Measurements from ENCODE around the gene TMEM79.
"Not testable (repeated sequence)": the region's sequence is repeated elsewhere in the genome, so short reads cannot be mapped to it uniquely, and the experiment has no call there.

Gene TMEM79

DNA sequence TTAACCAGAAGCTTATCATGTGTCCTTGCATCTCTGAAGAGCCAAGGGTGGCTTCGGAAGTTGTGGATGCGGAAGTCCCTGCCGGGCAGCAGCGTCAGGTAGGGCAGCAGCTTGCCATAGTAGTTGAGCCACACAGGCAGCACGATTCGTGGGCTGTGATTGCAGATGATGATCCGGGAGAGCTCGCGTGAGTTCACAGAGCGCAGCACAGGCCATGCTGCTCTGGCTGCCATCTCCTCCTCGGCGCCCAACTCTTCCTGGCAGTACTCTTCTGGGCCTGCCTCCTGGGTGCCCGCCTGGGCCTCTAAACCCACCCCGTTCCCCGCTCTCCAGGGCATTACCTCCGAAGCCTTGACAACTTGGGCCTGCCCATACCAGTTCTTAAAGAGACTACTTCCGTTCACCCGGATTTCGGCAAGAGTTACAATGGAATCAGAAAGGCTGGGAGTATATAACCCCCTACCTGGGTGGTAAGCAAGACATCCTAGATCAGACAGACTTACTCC lies 14.8 kb downstream of the TMEM79 start, which contains the start of gene VHLL:
Gene VHLL, minus strand, starts transcription at position 456 of the 506 bp plus-strand sequence. Its CDS starts 118 bp downstream, at position 338.
- no peak for FAIRE-seq

DNA sequence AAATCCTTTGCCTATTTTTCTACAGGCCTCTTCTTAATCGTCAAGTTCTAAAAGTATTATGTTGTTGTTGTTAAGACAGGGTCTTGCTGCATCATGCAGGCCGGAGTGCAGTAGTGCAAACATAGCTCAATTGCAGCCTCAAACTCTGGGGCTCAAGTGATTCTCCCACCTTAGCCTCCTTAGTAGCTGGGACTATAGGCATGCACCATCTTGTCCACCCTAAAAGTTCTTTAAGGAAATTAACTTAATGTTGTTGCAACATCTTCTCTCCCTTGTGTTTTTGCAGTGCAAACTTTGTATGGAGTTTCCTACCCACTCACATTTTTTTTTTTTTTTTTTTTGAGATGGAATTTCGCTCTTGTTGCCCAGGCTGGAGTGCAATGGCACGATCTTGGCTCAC lies 19.1 kb downstream of the TMEM79 start:
- no peak for DNase-seq (ENCODE audit: insufficient read length, low spot score)
- FAIRE-seq: no peak

More for the DNA sequence above, 14.8 kb downstream of the TMEM79 start, which contains the start of gene VHLL:
- DNase-seq (ENCODE audit: insufficient read length, low spot score): no peak

DNA sequence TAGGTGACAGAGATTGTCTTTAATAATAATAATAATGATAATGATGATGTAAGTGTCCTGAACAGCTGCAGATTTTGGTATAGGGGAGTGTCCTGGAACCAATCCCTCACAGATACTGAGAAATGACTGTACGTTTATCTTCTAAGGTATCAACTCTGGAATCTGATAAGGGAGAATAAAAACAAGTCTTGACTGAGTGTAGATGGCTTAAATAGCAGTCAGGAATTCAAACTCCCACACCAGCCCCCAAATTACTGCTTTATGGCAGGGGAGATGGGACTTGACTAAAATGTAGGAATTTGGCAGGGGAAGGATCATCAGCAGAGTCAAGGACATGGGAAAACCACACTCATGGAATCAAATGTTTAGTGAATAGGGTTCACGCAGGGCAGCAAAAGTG lies 21.1 kb downstream of the TMEM79 start:
- DNase-seq (ENCODE audit: insufficient read length, low spot score) (no peak), FAIRE-seq (no peak)

DNA sequence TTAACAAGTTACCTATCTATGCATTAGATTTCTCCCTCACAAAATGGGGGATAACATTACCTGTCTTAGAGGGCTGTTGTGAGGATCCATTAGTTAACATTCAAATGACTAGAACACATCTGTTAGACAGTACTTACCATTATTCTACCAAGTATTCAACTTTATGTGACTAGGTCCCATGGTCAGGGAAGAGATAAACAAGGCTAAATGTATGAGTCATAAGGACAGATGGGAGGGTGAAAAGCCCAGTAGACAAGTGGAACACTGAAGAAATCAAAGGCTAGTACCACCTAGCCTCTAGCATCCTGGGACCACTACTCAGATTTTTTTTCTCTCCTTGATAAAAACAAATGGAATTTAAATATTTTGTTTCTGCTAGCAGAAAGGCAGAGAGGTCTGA lies 24.0 kb downstream of the TMEM79 start:
- FAIRE-seq: no peak
- DNase-seq (ENCODE audit: insufficient read length, low spot score): no peak

DNA sequence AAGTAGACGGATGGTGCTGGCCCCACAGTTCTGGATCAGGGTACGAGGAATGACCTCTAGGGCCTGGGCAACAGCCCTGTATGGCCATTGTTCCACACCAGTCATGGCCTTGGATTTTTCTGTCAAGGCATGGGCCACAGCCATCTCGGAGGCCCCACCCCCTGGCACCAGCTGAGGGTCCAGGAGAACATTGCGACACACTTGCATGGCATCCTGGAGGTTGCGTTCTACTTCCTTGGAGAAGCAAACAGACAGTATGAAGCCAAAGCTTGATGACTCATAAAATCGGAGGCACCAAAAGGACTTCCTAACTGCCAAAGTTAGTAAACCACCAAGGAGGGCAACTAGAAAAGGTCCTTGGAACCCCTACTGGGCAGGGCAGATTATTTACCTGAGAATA lies 26.8 kb downstream of the TMEM79 start:
- FAIRE-seq: no peak
- DNase-seq (ENCODE audit: insufficient read length, low spot score): no peak

DNA sequence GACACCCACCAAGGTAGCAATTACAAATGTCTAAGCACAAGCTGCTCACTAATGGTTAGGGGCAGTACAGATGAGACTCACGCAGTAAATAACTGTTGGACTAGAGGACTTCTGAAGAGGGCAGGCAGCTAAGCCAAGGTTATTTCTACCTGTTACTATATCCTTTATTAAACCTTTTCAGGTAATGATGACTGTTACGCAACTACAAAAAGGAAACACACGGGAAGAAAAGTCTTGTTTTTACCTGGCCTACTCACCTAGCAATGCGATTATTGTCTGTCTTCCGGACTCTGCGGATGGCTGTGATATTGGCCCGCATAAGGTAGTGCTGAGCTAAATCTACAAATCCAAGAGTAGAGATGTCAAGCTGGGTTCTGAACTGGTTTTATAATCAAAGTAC lies 32.8 kb downstream of the TMEM79 start:
- FAIRE-seq: no peak
- no peak for DNase-seq (ENCODE audit: insufficient read length, low spot score)

DNA sequence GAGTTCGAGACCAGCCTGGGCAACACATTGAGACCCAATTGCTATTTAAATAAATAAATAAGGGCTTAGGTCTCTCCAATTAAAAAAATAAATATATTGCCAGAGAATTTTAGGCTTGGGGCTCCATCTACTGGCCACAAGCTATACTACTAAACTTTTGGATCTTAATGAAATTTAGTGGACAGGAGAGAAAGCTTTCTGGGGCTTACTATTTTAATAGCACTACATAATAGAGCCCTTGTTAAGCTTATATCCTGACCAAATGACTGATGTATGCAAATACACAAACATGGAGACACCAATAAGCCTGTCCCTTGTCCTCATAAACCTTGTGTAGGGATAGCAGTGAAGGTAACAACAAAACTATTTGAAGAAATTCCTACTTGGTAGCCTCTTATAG lies 35.5 kb downstream of the TMEM79 start:
- DNase-seq (ENCODE audit: insufficient read length, low spot score) (no peak), FAIRE-seq (no peak)

DNA sequence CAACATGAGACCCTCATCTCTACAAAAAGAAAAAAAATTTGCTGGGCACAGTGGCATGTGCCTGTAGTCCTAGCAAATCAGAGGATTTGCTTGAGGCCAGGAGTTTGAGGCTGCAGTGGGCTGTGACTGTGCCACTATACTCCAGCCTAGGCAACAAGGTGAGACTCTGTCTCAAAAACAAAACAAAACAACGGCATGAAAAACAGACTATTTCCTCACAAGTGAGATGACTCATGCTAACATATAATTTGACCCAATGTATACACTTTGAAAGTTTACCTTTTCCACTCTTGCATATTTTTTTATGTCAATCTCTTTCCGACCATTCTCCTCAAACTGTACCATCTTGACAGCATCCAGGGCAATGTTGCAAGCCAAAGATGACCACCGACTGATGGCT lies 36.4 kb downstream of the TMEM79 start:
- no peak for DNase-seq (ENCODE audit: insufficient read length, low spot score)
- FAIRE-seq: no peak

DNA sequence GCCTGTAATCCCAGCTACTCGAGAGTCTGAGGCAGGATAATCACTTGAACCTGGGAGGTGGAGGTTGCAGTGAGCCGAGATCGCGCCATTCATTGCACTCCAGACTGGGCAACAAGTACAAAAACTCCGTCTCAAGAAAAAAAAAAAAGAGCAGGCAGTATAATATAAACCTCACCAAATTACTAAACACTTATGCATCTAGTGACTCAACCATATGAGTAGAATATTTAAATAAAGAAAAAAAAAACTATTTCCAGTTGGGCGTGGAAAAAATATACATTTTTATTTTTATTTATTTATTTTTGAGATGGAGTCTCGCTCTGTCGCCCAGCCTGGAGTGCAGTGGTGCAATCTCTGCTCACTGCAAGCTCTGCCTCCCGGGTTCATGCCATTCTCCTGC lies 39.1 kb downstream of the TMEM79 start:
- not testable (repeated sequence) for DNase-seq (ENCODE audit: insufficient read length, low spot score); FAIRE-seq

DNA sequence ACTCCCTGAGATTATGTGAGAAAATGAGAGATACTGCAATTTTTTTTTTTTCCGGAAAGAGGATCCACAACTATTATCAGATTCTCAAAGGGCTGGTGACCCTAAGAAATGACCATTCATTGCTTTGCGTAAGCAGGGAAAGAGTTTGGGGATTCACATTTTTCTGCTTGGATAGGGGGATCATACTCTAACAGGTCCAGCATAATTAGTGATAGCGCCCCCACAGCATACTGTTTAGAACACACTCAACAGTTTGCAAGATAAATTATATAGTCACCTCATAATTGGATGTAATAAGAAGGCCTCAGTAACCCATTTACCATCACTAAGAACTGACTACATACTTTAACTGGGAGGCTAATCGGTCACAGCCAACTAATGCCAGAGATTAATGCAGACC lies 52.1 kb downstream of the TMEM79 start:
- FAIRE-seq (no peak), DNase-seq (ENCODE audit: insufficient read length, low spot score) (no peak)

DNA sequence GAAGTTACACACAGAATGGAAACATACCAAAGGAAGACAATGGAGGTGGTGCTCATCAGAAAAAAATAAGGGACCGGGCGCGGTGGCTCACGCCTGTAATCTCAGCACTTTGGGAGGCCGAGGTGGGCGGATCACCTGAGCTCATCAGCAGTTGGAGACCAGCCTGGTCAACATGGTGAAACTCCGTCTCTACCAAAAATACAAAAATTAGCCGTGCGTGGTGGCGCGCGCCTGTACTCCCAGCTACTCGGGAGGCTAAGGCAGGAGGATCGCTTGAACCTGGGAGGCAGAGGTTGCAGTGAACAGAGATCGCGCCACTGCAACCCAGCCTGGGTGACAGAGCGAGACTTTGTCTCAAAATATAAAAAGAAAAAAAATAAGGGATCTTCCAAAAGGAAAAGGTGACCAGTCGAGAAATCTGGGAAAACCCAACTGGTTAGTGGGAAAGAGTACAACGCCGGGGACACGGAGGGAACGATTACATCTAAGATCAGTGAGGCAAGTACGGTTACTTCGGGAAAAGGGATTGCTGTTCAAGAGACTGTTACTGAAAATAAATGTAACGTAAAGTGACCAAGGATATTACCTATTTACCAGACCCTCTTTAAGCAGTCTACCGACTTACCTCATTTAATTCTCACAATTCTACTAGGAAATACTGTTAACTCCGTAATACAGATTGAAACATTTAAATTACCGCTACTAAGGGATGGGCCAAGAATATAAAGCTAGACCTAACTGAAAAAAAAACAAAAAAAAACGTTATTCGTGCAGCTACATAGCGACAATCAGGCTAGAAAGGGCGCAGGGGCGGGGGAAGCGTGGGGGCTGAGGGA lies 53.1 kb downstream of the TMEM79 start:
- FAIRE-seq (no peak), DNase-seq (ENCODE audit: insufficient read length, low spot score) (no peak)

DNA sequence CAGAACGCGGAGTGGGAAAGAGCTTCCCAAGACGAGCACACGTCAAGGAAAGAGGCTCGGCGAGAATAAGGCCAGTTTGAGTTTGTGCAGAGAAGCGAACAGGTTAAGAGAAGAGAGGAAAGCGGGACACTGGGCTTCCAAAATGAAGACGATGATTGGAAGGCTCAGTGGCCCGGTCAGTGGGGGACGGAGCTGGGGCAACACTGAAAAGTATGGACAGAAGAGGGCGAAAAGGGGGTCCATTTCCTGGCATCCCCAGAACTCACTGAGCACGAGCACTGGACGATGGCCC lies 53.7 kb downstream of the TMEM79 start:
- DNase-seq (ENCODE audit: insufficient read length, low spot score): no peak
- FAIRE-seq: no peak

DNA sequence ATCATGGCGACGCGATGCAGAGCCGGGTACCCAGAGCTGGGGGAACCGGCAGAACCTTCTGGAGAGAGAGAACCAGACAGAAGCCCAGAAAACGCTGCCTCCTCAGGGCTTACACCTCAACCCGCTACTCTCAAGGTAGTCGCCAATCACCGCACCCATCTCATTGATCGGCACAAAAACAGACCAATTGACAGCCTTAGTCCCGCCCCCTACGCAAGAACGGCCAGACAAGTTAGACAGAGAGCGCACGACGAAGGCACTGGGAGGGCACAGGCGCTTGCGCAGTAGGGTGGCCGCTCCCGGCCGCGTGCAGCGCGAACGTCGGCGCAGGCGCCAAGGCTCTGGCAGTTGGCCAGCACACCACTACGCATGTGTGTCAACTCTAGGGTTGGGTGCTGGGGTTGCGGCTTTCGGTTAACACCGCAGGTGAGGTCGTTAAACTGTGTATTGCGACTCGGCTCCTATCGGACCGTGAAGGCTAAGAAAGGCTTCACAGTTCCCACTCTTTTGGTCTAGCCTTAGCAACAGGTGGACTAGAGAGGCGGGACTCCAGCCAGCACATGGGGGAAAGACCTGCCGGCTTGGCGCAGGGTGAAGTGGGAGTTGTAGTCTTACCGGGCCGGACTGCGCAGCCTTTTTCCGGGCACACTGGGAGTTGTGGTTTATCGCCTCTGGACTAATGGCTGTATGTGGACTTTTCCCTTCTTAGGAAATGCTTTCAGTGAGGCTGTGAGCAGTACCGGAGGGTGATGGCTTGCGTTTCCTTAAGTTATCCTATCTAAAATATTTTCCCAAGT lies 54.3 kb downstream of the TMEM79 start, which contains the start of the genes CCT3 and TSACC:
Gene CCT3, minus strand, starts transcription at position 113 of the 797 bp plus-strand sequence. Its CDS starts 108 bp downstream, at position 5.
Gene TSACC, plus strand, starts transcription at position 347 of the 797 bp plus-strand sequence. CDS start 1,232 bp downstream, outside the sequence.
- peak; percentile 96 for DNase-seq (ENCODE audit: insufficient read length, low spot score)
- FAIRE-seq: peak; percentile 88
